H1 (cell line): ENCODE measurements around the gene WNT7A. TPM values are rescaled to one million over a fixed set of nuclear protein-coding genes. Genes with fewer than 3 reads are reported as not detected.

Experiments used
- CTCF ChIA-PET: fragments of 300-600 bp; sonication (Branson Sonifier 250); formaldehyde crosslinking; loops from one replicate; lab custom pipeline; 2021; ENCODE audit not compliant: partially characterized antibody; lab: Charles Lee
- POLR2A ChIA-PET: fragments of 300-600 bp; sonication (Branson Sonifier 250); formaldehyde crosslinking; loops from one replicate; lab custom pipeline; 2021; ENCODE audit warnings: inconsistent platforms; ENCODE audit not compliant: partially characterized antibody; lab: Charles Lee
- DNase-seq, 2 experiments: peaks; one replicate each; pipeline versions ENCODE4 v3.0.0 to v3.0.0-alpha.2; 2010 to 2022; ENCODE audit warnings: low spot score in 2 of 2, low read depth in 1 of 2, mixed read lengths in 1 of 2
- FAIRE-seq: peaks from 2 replicates; lab custom pipeline; 2011; peaks lifted over from hg19 to GRCh38; lab: Jason Lieb, UNC
- H2AFZ ChIP-seq: 2 replicates; pipeline ENCODE4 v1.8.1; 2012; ENCODE audit warnings: low read length, inconsistent platforms
- H2AK5ac ChIP-seq: 2 replicates; pipeline ENCODE4 v1.6.1; 2013; ENCODE audit warnings: low read depth, low read length
- H2BK120ac ChIP-seq: replicated peaks from 2 replicates; pipeline ENCODE3; 2013; ENCODE audit warnings: low read depth, low read length, inconsistent platforms
- H2BK12ac ChIP-seq: 2 replicates; pipeline ENCODE4 v1.6.1; 2013; ENCODE audit warnings: low read depth, low read length
- H2BK15ac ChIP-seq: 2 replicates; pipeline ENCODE4 v1.6.1; 2013; ENCODE audit warnings: low read length
- H2BK20ac ChIP-seq: 2 replicates; pipeline ENCODE4 v1.6.1; 2013; ENCODE audit warnings: low read length
- H2BK5ac ChIP-seq: 2 replicates; pipeline ENCODE4 v1.6.1; 2013; ENCODE audit warnings: low read depth, low read length
- H3K14ac ChIP-seq: 2 replicates; pipeline ENCODE4 v1.6.1; 2013; ENCODE audit warnings: inconsistent platforms; ENCODE audit not compliant: insufficient read length
- H3K18ac ChIP-seq: 2 replicates; pipeline ENCODE4 v1.6.1; 2013; ENCODE audit warnings: low read length; ENCODE audit errors: extremely low read depth
- H3K23ac ChIP-seq: 2 replicates; pipeline ENCODE4 v1.6.1; 2013; ENCODE audit warnings: inconsistent platforms; ENCODE audit not compliant: insufficient read length
- H3K23me2 ChIP-seq: 2 replicates; pipeline ENCODE4 v1.6.1; 2013; ENCODE audit warnings: low read depth, low read length
- H3K27ac ChIP-seq: 2 replicates; pipeline ENCODE4 v1.6.1; 2011; ENCODE audit warnings: low read depth, low read length, inconsistent platforms
- H3K27me3 ChIP-seq, 4 experiments: replicated peaks in 1 of 4; 1 replicate in 1 of 4; 2 replicates in 3 of 4; pipeline versions ENCODE4 v1.6.1 to v1.8.1; 2011 to 2013; ENCODE audit warnings: low read length in 3 of 4, mild to moderate bottlenecking in 3 of 4, inconsistent platforms in 2 of 4, mixed read lengths in 2 of 4, moderate library complexity in 1 of 4; ENCODE audit not compliant: control insufficient read depth in 3 of 4, insufficient read depth in 3 of 4; ENCODE audit errors: extremely low read depth in 1 of 4
- H3K36me3 ChIP-seq, 4 experiments: 2 replicates each; pipeline versions ENCODE4 v1.6.1 to v1.8.1; 2011 to 2013; ENCODE audit warnings: mild to moderate bottlenecking in 4 of 4, low read length in 3 of 4, moderate library complexity in 2 of 4, control low read depth in 1 of 4, inconsistent platforms in 1 of 4; ENCODE audit not compliant: insufficient read depth in 4 of 4, control insufficient read depth in 2 of 4
- H3K4ac ChIP-seq: replicated peaks from 2 replicates; pipeline ENCODE3; 2013; ENCODE audit warnings: low read length, low read depth, mixed read lengths, inconsistent platforms; ENCODE audit not compliant: insufficient read length
- H3K4me1 ChIP-seq, 4 experiments: replicated peaks in 1 of 4; 1 replicate in 1 of 4; 2 replicates in 3 of 4; pipeline versions ENCODE4 v1.6.1 to v1.8.1; 2011 to 2013; ENCODE audit warnings: low read length in 3 of 4, inconsistent platforms in 2 of 4, mixed read lengths in 1 of 4; ENCODE audit not compliant: insufficient read depth in 4 of 4, control insufficient read depth in 3 of 4
- H3K4me2 ChIP-seq, 2 experiments: 2 replicates each; pipeline versions ENCODE4 v1.6.1 to v1.8.1; 2011 to 2013; ENCODE audit warnings: low read depth in 2 of 2, low read length in 2 of 2, control low read depth in 1 of 2, inconsistent platforms in 1 of 2, mild to moderate bottlenecking in 1 of 2; ENCODE audit not compliant: insufficient read depth in 1 of 2
- H3K4me3 ChIP-seq, 4 experiments: fragments of 200-600, 300-600 bp in 1 of 4; sonication (generic), shearing (Covaris generic), sonication (Bioruptor Twin) in 1 of 4; 2 replicates each; pipeline versions ENCODE4 v1.5.1 to v1.8.1; 2011 to 2016; ENCODE audit warnings: low read length in 4 of 4, low read depth in 3 of 4, control low read depth in 2 of 4, inconsistent platforms in 2 of 4, mild to moderate bottlenecking in 2 of 4, mixed read lengths in 1 of 4, moderate library complexity in 1 of 4; ENCODE audit not compliant: insufficient read depth in 2 of 4; ENCODE audit errors: extremely low read depth in 1 of 4
- H3K56ac ChIP-seq: replicated peaks from 2 replicates; pipeline ENCODE3; 2013; ENCODE audit warnings: low read depth, mild to moderate bottlenecking, mixed read lengths, low read length, inconsistent platforms; ENCODE audit not compliant: insufficient read length
- H3K79me1 ChIP-seq: 2 replicates; pipeline ENCODE4 v1.6.1; 2013; ENCODE audit warnings: low read depth, low read length, control low read depth
- H3K79me2 ChIP-seq, 2 experiments: 2 replicates each; pipeline versions ENCODE4 v1.6.1 to v1.8.1; 2012 to 2013; ENCODE audit warnings: low read length in 2 of 2, mild to moderate bottlenecking in 2 of 2, inconsistent platforms in 1 of 2; ENCODE audit not compliant: insufficient read depth in 2 of 2, control insufficient read depth in 1 of 2
- H3K9ac ChIP-seq, 4 experiments: replicated peaks in 1 of 4; 1 replicate in 1 of 4; 2 replicates in 3 of 4; pipeline versions ENCODE4 v1.6.1 to v1.8.1; 2011 to 2013; ENCODE audit warnings: low read depth in 3 of 4, low read length in 3 of 4, control low read depth in 2 of 4, mild to moderate bottlenecking in 2 of 4, moderate library complexity in 2 of 4, inconsistent platforms in 1 of 4; ENCODE audit errors: extremely low read depth in 1 of 4
- H3K9me3 ChIP-seq, 2 experiments: 2 replicates each; pipeline versions ENCODE4 v1.6.1 to v1.8.1; 2012 to 2013; ENCODE audit warnings: mild to moderate bottlenecking in 2 of 2, moderate library complexity in 2 of 2, control low read depth in 1 of 2, inconsistent platforms in 1 of 2, low read depth in 1 of 2, low read length in 1 of 2, mixed read lengths in 1 of 2; ENCODE audit not compliant: insufficient read depth in 2 of 2
- H4K20me1 ChIP-seq, 2 experiments: replicated peaks in 1 of 2; 2 replicates each; pipeline versions ENCODE3 to v1.8.1; 2011 to 2013; ENCODE audit warnings: inconsistent platforms in 2 of 2, low read length in 2 of 2, mild to moderate bottlenecking in 1 of 2; ENCODE audit not compliant: insufficient read depth in 2 of 2, control insufficient read depth in 1 of 2
- H4K5ac ChIP-seq: 2 replicates; pipeline ENCODE4 v1.6.1; 2013; ENCODE audit warnings: low read length, low read depth, mixed read lengths, inconsistent platforms; ENCODE audit not compliant: insufficient read length
- H4K8ac ChIP-seq: 2 replicates; pipeline ENCODE4 v1.8.0; 2013; ENCODE audit warnings: mild to moderate bottlenecking, moderate library complexity, low read length, inconsistent platforms; ENCODE audit not compliant: insufficient read depth; ENCODE audit errors: extremely low read depth
- H4K91ac ChIP-seq: replicated peaks from 2 replicates; pipeline ENCODE3; 2013; ENCODE audit warnings: low read length, mixed read lengths, inconsistent platforms; ENCODE audit not compliant: insufficient read length
- CBX5 ChIP-seq: fragments of 300-800, 300-1000 bp; sonication (generic); IDR thresholded peaks from 2 replicates; pipeline ENCODE4 v1.7.1; 2016; ENCODE audit warnings: antibody characterized with exemption, low read length, low read depth
- FOSL1 ChIP-seq: IDR thresholded peaks from 2 replicates; pipeline ENCODE4 v1.6.1; 2011; ENCODE audit warnings: mild to moderate bottlenecking, low read depth, low read length, moderate library complexity; ENCODE audit not compliant: insufficient read depth
- GTF2F1 ChIP-seq: IDR thresholded peaks from 2 replicates; pipeline ENCODE4 v1.6.1; 2012; ENCODE audit warnings: low read depth, low read length, improper control_type of control experiment, borderline replicate concordance
- NRF1 ChIP-seq: IDR thresholded peaks from 2 replicates; pipeline ENCODE4 v1.6.1; 2011; ENCODE audit warnings: mild to moderate bottlenecking, low read depth, low read length, improper control_type of control experiment
- SP1 ChIP-seq: IDR thresholded peaks from 2 replicates; pipeline ENCODE4 v1.6.1; 2011; ENCODE audit warnings: low read depth, low read length
- SUZ12 ChIP-seq: fragments of 200-600 bp; sonication (generic); IDR thresholded peaks from 2 replicates; pipeline ENCODE4 v1.6.1; 2012; ENCODE audit warnings: mild to moderate bottlenecking, inconsistent platforms, low read length, moderate library complexity, mixed read lengths
- WGBS, 2 experiments: shearing (Covaris generic) in 1 of 2; methylation state at CpG; one replicate each; pipeline versions ENCODE4 v1.1.6 to v1.1.7; 2013 to 2015; ENCODE audit warnings: low lambda C conversion rate in 2 of 2, mixed read lengths in 2 of 2, inconsistent platforms in 1 of 2, low coverage in 1 of 2, missing lambda C conversion rate in 1 of 2; ENCODE audit not compliant: insufficient replicate concordance in 2 of 2, insufficient coverage in 1 of 2, insufficient read length in 1 of 2; ENCODE audit errors: extremely low coverage in 1 of 2, missing lambda C conversion rate in 1 of 2; 5-methylcytosine and 5-hydroxymethylcytosine counted together
- polyA plus RNA-seq, 7 experiments: library from polyadenylated mRNA; depleted of rRNA in 3 of 7; stranded (reverse) in 5 of 7; unstranded in 2 of 7; fragments of >200 nt in 5 of 7; fragments of 200-250 nt in 2 of 7; gene quantifications; 1 replicate in 5 of 7; 2 replicates in 1 of 7; 4 replicates in 1 of 7; pipeline versions ENCODE4 v1.2.1 to v1.2.3, GENCODE V29; 2011 to 2013; ENCODE audit warnings: missing spikeins in 2 of 7, mixed read lengths in 2 of 7
- total RNA-seq: library from RNA; stranded (reverse); fragmentation: NEBNext Ultra II Directional; extraction: Animal tissue kit (Norgen Biotek cat#: 25700); gene quantifications from 2 replicates; pipeline ENCODE4 v1.2.1, GENCODE V29; 2021

Gene WNT7A
- total and polyA plus RNA-seq, 2 of the 8 experiments (the other 6 are each of a cell fraction or from before 2014, with no cell fraction given), result 0.02 TPM; not detected in 1

GRCh38 chr3:13861461-13861860 is 18.4 kb downstream of the WNT7A start:
- H3K56ac ChIP-seq, result no peak overlapping the region
- H3K27ac ChIP-seq, result no peak overlapping the region
- H3K4me2 ChIP-seq, result no peak overlapping the region
- DNase-seq (no peak), FAIRE-seq (no peak)
- H3K4me3 ChIP-seq, result no peak overlapping the region
- 0 out of 7 replicates have a peak, but pooled peaks cover 0 to 6% (median 2%) of the 10 kb centered on the region in 4 experiments for H3K27me3 ChIP-seq
- H4K5ac ChIP-seq, result no peak overlapping the region
- no peak overlapping the region for H2BK5ac ChIP-seq
- no peaks in the 10 kb centered on the region for H3K79me2 ChIP-seq
- ChIA-PET POLR2A (interaction anchor here (0.8 kb wide), 1 partner anchor 12 kb away, joined by 3 read pairs; no protein-coding TSS in a partner anchor), CTCF (interaction anchor here (1.0 to 4.0 kb wide), 6 partner anchors 15 to 216 kb away, joined by 3 to 19 read pairs (median 4); partner anchors contain the start of gene WNT7A)
- no peak overlapping the region for H4K91ac ChIP-seq
- TF ChIP-seq CBX5 (no peak), GTF2F1 (no peak), FOSL1 (no peak), SUZ12 (no peak), SP1 (no peak), NRF1 (no peak)
- no peak overlapping the region for H2BK20ac ChIP-seq
- H2AK5ac ChIP-seq, result 0 out of 2 replicates have a peak overlapping the region, but pooled peaks have one; percentile 28
- H2AFZ ChIP-seq, result no peak overlapping the region
- H3K23ac ChIP-seq, result no peak overlapping the region
- no peak overlapping the region for H2BK120ac ChIP-seq
- no peaks in the 10 kb centered on the region for H3K9me3 ChIP-seq
- peak overlapping the region; percentile 68; the same call in 1 of the 2 replicates for H2BK12ac ChIP-seq
- H2BK15ac ChIP-seq, result 0 out of 2 replicates have a peak overlapping the region, but pooled peaks have one; percentile 1
- no peak overlapping the region for H3K14ac ChIP-seq
- H3K18ac ChIP-seq, result no peak overlapping the region
- H3K23me2 ChIP-seq, result no peaks in the 10 kb centered on the region
- no peaks in the 10 kb centered on the region for H4K20me1 ChIP-seq
- 95% methylated on average over 6 of the region's 6 CpGs; no CpG with 5 or more reads in 1 of the 2 experiments for WGBS, 2 experiments
- no peaks in the 10 kb centered on the region for H3K79me1 ChIP-seq
- H3K4me1 ChIP-seq, result no peaks in the 10 kb centered on the region
- H4K8ac ChIP-seq, result no peak overlapping the region
- no peaks in the 10 kb centered on the region for H3K36me3 ChIP-seq
- no peak overlapping the region for H3K9ac ChIP-seq
- H3K4ac ChIP-seq, result no peak overlapping the region
